Prostate gland (tissue), 2 donors: ENCODE data around the gene CLCNKA. TPM values are rescaled to one million over a fixed set of nuclear protein-coding genes. Genes with fewer than 3 reads are reported as not detected.

ENCODE experiments used
- DNase-seq: peaks from one replicate; pipeline ENCODE4 v3.0.0-alpha.2; 2019; ENCODE audit warnings: low spot score
- H3K27ac ChIP-seq, 2 donors: fragments of 200-600 bp; sonication (generic); 2 replicates each; pipeline ENCODE4 v1.5.1; 2017 to 2019
- H3K27me3 ChIP-seq: fragments of 200-600 bp; sonication (generic); replicated peaks from 2 replicates; pipeline ENCODE4 v1.5.1; 2019; ENCODE audit not compliant: insufficient read depth
- H3K36me3 ChIP-seq, 2 donors: fragments of 200-600 bp; sonication (generic); 1 replicate in 1 of 2; 2 replicates in 1 of 2; pipeline versions ENCODE4 v1.5.1 to v1.8.1; 2017 to 2019
- H3K4me1 ChIP-seq: fragments of 200-600 bp; sonication (generic); replicated peaks from 2 replicates; pipeline ENCODE4 v1.5.1; 2019
- H3K4me3 ChIP-seq, 2 donors: fragments of 200-600 bp; sonication (generic); 2 replicates each; pipeline ENCODE4 v1.5.1; 2017 to 2019
- H3K9me3 ChIP-seq: fragments of 200-600 bp; sonication (generic); 2 replicates; pipeline ENCODE4 v1.5.1; 2017
- CTCF ChIP-seq, 4 experiments: fragments of 200-600 bp in 2 of 4; fragments of 450-650 bp in 2 of 4; sonication (generic) in 2 of 4; IDR thresholded peaks; 1 replicate in 3 of 4; 2 replicates in 1 of 4; pipeline ENCODE4 v1.5.1; 2016 to 2019; ENCODE audit warnings: antibody characterized with exemption in 4 of 4, mild to moderate bottlenecking in 2 of 4, moderate library complexity in 2 of 4
- POLR2A ChIP-seq: fragments of 450-650 bp; IDR thresholded peaks from one replicate; pipeline ENCODE4 v1.6.1; 2016; ENCODE audit warnings: antibody characterized with exemption, mild to moderate bottlenecking
- POLR2AphosphoS5 ChIP-seq: sonication (generic); formaldehyde crosslinking; IDR thresholded peaks from one replicate; pipeline ENCODE4 v1.6.1; 2017; ENCODE audit warnings: antibody characterized with exemption
- WGBS: methylation state at CpG from one replicate; pipeline ENCODE4 v1.1.5; 2018; 5-methylcytosine and 5-hydroxymethylcytosine counted together
- intact Hi-C: fragments of 100-400 bp; cut with DNase I; formaldehyde crosslinking; loops from one replicate; pipeline ENCODE4 v1.14.2; 2022
- total RNA-seq, 2 donors: library from RNA; depleted of rRNA; stranded (reverse); fragments of >200 nt; gene quantifications; one replicate each; pipeline ENCODE4 v1.1.0, GENCODE V29; 2016

The CLCNKA gene
- total RNA-seq, 2 donors from 2014 or later, result 0.41 to 2.1 TPM

GRCh38 chr1:16076031-16076864, 54.4 kb downstream of the CLCNKA start:
- no peaks in the 10 kb centered on the region for H3K36me3 ChIP-seq
- no peak for TF ChIP-seq POLR2AphosphoS5
- no peak for TF ChIP-seq POLR2A
- no peak for TF ChIP-seq CTCF (IDR thresholded peaks at IDR 0.05)
- WGBS, result 85% methylated on average over 12 of the region's 14 CpGs
- no peak overlapping the region for H3K4me3 ChIP-seq
- no peak overlapping the region for H3K27ac ChIP-seq
- peaks cover 2% of the 10 kb centered on the region for H3K4me1 ChIP-seq
- intact Hi-C loops, result loop anchor here (5.0 kb wide), 2 partner anchors 166 to 291 kb away; partner anchors contain the start of gene SZRD1
- no peak for DNase-seq
- H3K27me3 ChIP-seq, result no peaks in the 10 kb centered on the region
- H3K9me3 ChIP-seq, result no peaks in the 10 kb centered on the region

- Histone ChIP-seq H3K27me3 (no peaks in the 10 kb centered on the region), H3K4me1 (peaks cover 2% of the 10 kb centered on the region), H3K4me3 (no peak overlapping the region), H3K9me3 (no peaks in the 10 kb centered on the region), H3K36me3 (no peaks in the 10 kb centered on the region), H3K27ac (no peak overlapping the region)
- WGBS, result 84% methylated on average over 11 of the region's 11 CpGs
- intact Hi-C loops, result loop anchor here (5.0 kb wide), 2 partner anchors 165 to 290 kb away; partner anchors contain the start of gene SZRD1
- no peak for TF ChIP-seq CTCF (IDR thresholded peaks at IDR 0.05)
- TF ChIP-seq POLR2A, result no peak
- TF ChIP-seq POLR2AphosphoS5, result no peak
- DNase-seq, result no peak
These were observed 55.0 kb downstream of the CLCNKA start for GRCh38 chr1:16076865-16077238.

GRCh38 chr1:16077406-16078245, 55.8 kb downstream of the CLCNKA start:
- Histone ChIP-seq H3K36me3 (no peaks in the 10 kb centered on the region), H3K27me3 (no peaks in the 10 kb centered on the region), H3K4me3 (no peak overlapping the region), H3K27ac (no peak overlapping the region), H3K9me3 (no peaks in the 10 kb centered on the region), H3K4me1 (peaks cover 2% of the 10 kb centered on the region)
- WGBS, result 84% methylated on average over 12 of the region's 12 CpGs
- intact Hi-C loops, result loop anchor here (5.0 kb wide), 2 partner anchors 165 to 290 kb away; partner anchors contain the start of gene SZRD1
- DNase-seq, result no peak
- TF ChIP-seq POLR2A (no peak), CTCF (IDR thresholded peaks at IDR 0.05) (no peak), POLR2AphosphoS5 (no peak)

- Histone ChIP-seq H3K27ac (no peak overlapping the region), H3K9me3 (no peaks in the 10 kb centered on the region), H3K4me3 (no peak overlapping the region), H3K27me3 (no peaks in the 10 kb centered on the region), H3K4me1 (peaks cover 2% of the 10 kb centered on the region), H3K36me3 (no peaks in the 10 kb centered on the region)
- peak; percentile 71 for DNase-seq
- TF ChIP-seq POLR2AphosphoS5, result peak; percentile 38
- TF ChIP-seq POLR2A, result no peak
- peak; percentile 75 to 97 (median 90) for TF ChIP-seq CTCF (IDR thresholded peaks at IDR 0.05)
- 34% methylated on average over 10 of the region's 10 CpGs for WGBS
- intact Hi-C loops, result loop anchor here (1.0 to 5.0 kb wide), 3 partner anchors 108 to 288 kb away; partner anchors contain the start of gene SZRD1
These were observed 57.3 kb downstream of the CLCNKA start for GRCh38 chr1:16078925-16079656.
